Effector memory CD8-positive, alpha-beta T cell (primary cell): ENCODE data around the gene BCL2L12.

Experiments
- ATAC-seq: fragments of 150-1000 bp; cut with Tn5 transposase; replicated peaks from 2 replicates; pipeline ENCODE4 v1.10.0; 2021; ENCODE audit warnings: mild to moderate bottlenecking, moderate library complexity
- DNase-seq, 3 experiments: peaks; one replicate each; pipeline ENCODE4 v3.0.0; 2021
- H3K27ac Mint-ChIP-seq, 2 donors: one replicate each; pipeline ENCODE4 v1.8.0; 2022; ENCODE audit warnings: mild to moderate bottlenecking in 2 of 2, mixed read lengths in 2 of 2, moderate library complexity in 2 of 2
- H3K27me3 Mint-ChIP-seq, 2 donors: one replicate each; pipeline ENCODE4 v1.8.0; 2022; ENCODE audit warnings: mixed read lengths in 2 of 2
- H3K36me3 Mint-ChIP-seq: one replicate; pipeline ENCODE4 v1.8.0; 2022; ENCODE audit warnings: mild to moderate bottlenecking, moderate library complexity, mixed read lengths; ENCODE audit not compliant: insufficient read depth
- H3K4me1 Mint-ChIP-seq, 2 donors: one replicate each; pipeline ENCODE4 v1.8.0; 2022; ENCODE audit warnings: low read depth in 2 of 2, mixed read lengths in 2 of 2
- H3K4me3 Mint-ChIP-seq, 2 donors: one replicate each; pipeline ENCODE4 v1.8.0; 2022; ENCODE audit warnings: mild to moderate bottlenecking in 2 of 2, mixed read lengths in 2 of 2, moderate library complexity in 2 of 2
- H3K9me3 Mint-ChIP-seq, 2 donors: one replicate each; pipeline ENCODE4 v1.8.0; 2022; ENCODE audit warnings: mixed read lengths in 2 of 2

Gene BCL2L12

DNA sequence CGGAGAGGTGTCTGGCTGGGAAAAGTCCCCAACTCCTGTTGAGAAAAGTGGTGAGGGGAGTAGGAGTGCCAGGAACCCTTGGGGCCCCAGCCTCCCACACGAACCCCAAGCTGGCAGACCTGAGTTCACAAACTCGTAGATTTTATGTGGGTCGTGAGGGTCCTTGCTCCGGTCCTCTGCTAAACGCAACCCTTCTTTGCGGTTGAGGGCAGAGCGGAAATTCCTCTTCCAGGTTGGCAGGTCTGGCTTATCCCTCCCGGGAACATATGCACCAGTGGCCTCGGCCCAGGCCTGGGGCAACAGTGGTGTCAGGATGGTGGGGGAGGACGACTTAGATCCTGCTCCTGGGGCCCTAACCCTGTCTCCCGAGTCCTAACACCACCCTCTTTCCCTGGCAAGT, 2.5 kb upstream of the BCL2L12 start:
- ATAC-seq (no peak), DNase-seq (no peak)
- Mint-ChIP-seq H3K4me3 (peak overlapping the region; percentile 98 to 100), H3K27me3 (no peaks in the 10 kb centered on the region), H3K9me3 (no peaks in the 10 kb centered on the region), H3K27ac (peak overlapping the region; percentile 94 to 97), H3K4me1 (peaks cover 39 to 45% of the 10 kb centered on the region in 2 donors), H3K36me3 (peaks cover 64% of the 10 kb centered on the region)

DNA sequence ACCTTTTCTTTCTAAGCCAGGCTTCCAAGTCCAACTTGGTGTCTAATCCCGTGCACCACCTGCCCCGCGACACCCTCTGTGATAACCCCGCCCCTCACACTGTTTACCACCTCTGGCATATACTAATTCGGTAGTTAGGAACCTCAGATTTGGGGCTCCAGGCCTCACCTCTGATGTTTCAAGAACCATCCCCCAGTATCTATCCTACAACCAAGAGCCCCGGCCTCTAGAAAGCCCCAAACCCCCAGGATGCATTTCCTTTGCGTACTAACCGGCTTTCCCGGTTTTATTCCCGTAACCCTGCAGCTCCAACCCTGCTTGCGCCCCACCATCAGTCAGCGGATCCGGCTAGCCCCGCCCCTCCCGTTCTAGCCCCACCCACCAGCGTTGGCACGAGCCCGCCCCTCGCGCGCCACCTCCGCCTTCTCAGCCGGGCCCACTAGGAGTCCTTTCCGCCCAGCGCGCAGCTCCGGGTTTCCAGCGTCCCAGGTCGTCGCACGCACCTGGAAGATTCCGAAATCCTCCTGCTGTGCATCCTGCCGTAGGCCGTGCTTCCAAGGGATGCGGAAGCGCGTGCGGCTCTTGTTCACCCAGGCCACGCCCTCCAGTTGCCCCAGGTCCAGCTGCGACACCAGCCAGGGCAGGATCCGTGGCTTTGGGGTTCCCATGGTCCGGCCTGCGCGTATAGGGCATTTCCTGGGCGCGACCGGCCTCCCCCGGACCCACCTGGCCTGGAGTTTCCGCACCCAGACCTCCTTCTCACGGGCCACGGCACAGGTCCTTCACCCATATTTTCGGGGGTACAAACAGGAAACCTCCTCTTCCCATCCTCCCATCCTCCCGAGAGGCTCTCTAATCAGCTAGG, 1.3 kb upstream of the BCL2L12 start:
- peak; percentile 80 to 86 (median 82) for DNase-seq
- H3K4me1 Mint-ChIP-seq, result peaks cover 39 to 42% of the 10 kb centered on the region in 2 donors
- H3K36me3 Mint-ChIP-seq, result peaks cover 58% of the 10 kb centered on the region
- peak overlapping the region; percentile 98 to 100 for H3K4me3 Mint-ChIP-seq
- H3K9me3 Mint-ChIP-seq, result no peaks in the 10 kb centered on the region
- peak overlapping the region; percentile 94 to 97 for H3K27ac Mint-ChIP-seq
- no peaks in the 10 kb centered on the region for H3K27me3 Mint-ChIP-seq
- ATAC-seq, result peak; percentile 66

DNA sequence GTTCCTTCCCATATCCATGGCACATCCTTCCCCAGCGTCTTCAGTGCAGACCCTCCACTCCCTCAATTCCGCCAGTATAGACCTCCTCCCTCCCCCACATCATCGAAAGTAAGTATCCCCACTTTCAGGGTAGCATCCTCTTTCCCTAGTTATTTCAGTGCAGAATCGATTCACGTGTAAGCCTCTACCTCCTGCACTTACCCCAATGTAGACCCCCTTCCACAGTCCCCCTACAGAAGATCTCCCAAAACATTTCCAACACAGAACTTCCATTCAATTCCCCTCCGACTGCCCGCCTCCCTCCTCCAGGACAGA, 740 bp upstream of the BCL2L12 start:
- peak overlapping the region; percentile 94 to 97 for H3K27ac Mint-ChIP-seq
- DNase-seq (peak in 1 of 3 experiments; percentile 38), ATAC-seq (no peak)
- no peaks in the 10 kb centered on the region for H3K9me3 Mint-ChIP-seq
- no peaks in the 10 kb centered on the region for H3K27me3 Mint-ChIP-seq
- peaks cover 39 to 42% of the 10 kb centered on the region in 2 donors for H3K4me1 Mint-ChIP-seq
- peak overlapping the region; percentile 98 to 100 for H3K4me3 Mint-ChIP-seq
- H3K36me3 Mint-ChIP-seq, result peaks cover 52% of the 10 kb centered on the region

DNA sequence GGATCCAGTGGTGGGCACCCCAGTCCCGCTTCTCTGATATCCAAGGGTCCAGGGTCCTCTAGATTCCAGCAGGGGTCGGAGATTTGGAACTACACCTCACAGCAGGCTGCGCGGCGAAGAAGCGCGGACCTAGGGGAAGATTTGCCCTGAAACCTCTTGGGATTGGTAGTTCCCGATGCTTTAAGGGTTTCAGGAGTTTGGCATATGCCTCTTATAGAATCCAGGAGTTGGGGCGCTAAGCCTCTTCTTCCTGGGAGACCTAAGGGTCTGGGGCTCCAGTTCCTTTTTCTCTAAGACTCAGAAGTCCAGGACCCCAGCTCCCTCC, 349 bp downstream of the BCL2L12 start:
- H3K27ac Mint-ChIP-seq, result peak overlapping the region; percentile 94 to 97
- peaks cover 47% of the 10 kb centered on the region for H3K36me3 Mint-ChIP-seq
- peak overlapping the region; percentile 98 to 100 for H3K4me3 Mint-ChIP-seq
- no peaks in the 10 kb centered on the region for H3K27me3 Mint-ChIP-seq
- H3K9me3 Mint-ChIP-seq, result no peaks in the 10 kb centered on the region
- H3K4me1 Mint-ChIP-seq, result peaks cover 38 to 39% of the 10 kb centered on the region in 2 donors
- ATAC-seq (peak; percentile 4), DNase-seq (no peak)

DNA sequence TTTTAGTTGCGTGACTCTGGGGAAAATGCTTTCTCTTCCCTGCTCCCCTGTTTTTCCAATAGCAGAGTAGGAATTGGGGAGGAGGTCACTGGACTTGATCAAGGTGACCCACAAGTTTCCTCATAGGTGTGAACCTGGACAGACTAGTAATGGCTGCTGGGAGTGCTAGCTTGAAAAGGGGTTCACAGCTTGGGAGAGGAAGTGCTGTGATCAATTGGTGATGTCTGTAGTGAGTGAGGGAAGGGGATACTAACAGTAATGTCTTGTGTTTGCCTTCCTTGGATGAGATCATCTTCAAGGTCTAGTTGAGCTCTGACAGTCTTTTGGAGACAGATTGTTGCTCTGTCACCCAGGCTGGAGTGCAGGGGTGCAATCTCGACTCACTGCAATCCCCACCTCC, 1.7 kb downstream of the BCL2L12 start:
- Mint-ChIP-seq H3K9me3 (no peaks in the 10 kb centered on the region), H3K27me3 (no peaks in the 10 kb centered on the region), H3K4me1 (peaks cover 41 to 44% of the 10 kb centered on the region in 2 donors), H3K27ac (no peak overlapping the region), H3K4me3 (peak overlapping the region; percentile 98 to 100), H3K36me3 (peaks cover 43% of the 10 kb centered on the region)
- ATAC-seq, result no peak
- DNase-seq, result no peak

DNA sequence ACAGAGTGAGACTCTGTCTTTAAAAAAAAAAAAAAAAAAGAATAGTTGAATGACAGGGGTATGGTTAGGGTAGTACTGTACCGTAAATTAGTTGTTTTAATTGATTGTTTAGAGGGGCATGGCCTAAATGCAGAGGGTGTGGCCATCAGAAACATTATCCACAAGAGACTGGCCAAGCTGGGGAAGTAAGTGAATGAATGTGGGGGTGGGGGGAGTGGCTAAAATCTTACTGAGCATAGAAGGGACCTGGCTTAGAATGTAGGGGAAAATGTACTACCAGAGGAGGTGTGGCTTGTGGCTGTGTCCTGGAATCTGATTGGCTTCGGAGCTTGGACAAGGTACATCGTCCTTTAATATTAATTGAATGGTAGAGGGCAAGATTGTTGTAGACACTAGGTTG, 3.8 kb downstream of the BCL2L12 start:
- ATAC-seq (no peak), DNase-seq (no peak)
- Mint-ChIP-seq H3K4me3 (no peak overlapping the region), H3K27me3 (no peaks in the 10 kb centered on the region), H3K27ac (no peak overlapping the region), H3K4me1 (peaks cover 26 to 35% of the 10 kb centered on the region in 2 donors), H3K36me3 (peaks cover 22% of the 10 kb centered on the region), H3K9me3 (no peaks in the 10 kb centered on the region)

DNA sequence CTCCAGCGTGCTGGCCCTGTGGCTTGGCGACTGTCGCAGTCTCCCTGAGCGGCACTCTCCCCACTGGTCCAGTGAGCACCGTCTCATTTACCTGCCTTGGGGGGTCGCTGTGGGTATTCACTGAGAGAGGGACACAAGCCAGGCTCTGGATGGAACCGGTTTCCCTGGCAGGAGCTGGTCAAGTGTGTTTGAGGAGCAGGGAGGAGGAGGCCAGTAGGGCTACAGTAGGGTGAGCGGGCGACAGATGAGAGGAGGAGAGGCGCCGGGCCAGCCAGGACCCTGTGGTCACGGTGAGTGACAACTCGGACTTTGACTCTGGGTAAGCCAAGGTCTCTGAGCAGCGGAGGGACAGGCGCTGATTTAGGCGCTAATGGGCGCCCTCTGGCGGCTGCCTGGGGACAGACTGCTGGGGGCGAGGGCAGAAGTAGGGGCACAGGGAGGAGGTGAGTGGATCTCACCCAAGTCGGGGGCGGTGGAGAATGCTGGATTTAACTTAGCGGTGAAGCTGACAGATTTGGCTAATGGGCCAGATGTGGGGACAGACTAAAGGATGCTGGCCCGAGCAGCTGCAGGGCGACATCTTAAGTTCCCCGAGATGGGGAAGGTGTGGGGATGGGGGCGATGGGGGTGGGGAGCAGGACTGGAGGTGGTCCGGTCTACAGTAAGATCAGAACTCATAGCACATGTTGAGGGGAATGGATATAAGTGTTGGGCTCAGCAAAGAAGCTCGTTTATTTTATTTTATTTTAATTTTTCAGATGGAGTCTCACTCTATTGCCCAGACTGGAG, 6.6 kb downstream of the BCL2L12 start:
- Mint-ChIP-seq H3K27me3 (no peaks in the 10 kb centered on the region), H3K36me3 (peaks cover 17% of the 10 kb centered on the region), H3K27ac (peak overlapping the region in 1 of 2 donors; percentile 81), H3K4me1 (peaks cover 14 to 22% of the 10 kb centered on the region in 2 donors), H3K9me3 (no peaks in the 10 kb centered on the region), H3K4me3 (no peak overlapping the region)
- ATAC-seq, result no peak
- peak; percentile 73 to 75 (median 74) for DNase-seq

DNA sequence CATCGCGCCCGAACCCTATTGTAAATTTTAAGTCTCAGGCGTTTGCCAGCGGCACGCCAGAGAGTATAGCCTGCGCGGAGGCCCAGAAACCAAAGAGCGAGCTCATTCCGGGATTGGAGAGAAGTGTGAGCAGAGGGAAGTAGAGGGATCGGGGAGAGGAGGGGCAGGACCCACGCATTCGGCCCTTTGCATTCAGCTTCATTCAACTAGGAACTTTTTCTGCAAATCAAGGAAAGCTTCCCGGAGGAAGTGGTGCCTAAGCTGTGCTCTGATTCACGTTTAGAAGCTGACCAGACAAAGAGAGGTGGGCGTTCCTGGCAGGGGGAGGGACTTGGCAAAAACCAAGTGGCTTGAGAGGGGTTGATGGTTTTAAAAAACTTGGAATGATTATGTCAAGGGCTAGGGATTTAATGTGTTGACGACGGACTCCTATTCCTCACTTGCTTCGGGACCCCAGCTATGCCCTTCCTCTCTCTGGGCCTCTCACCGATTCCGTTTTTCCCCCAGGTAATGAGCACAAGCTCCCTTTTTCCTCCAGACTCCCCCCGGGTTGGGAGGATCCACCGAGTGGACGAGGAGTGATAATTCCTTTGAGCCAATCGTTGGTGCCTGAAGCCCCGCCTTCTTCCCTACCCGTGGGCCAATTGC, 10.5 kb downstream of the BCL2L12 start:
- no peaks in the 10 kb centered on the region for H3K27me3 Mint-ChIP-seq
- H3K9me3 Mint-ChIP-seq, result no peaks in the 10 kb centered on the region
- no peak for DNase-seq
- ATAC-seq, result no peak
- peak overlapping the region; percentile 87 to 98 for H3K4me3 Mint-ChIP-seq
- H3K36me3 Mint-ChIP-seq, result peaks cover 34% of the 10 kb centered on the region
- H3K4me1 Mint-ChIP-seq, result peaks cover 34 to 46% of the 10 kb centered on the region in 2 donors
- H3K27ac Mint-ChIP-seq, result peak overlapping the region; percentile 98 to 100

DNA sequence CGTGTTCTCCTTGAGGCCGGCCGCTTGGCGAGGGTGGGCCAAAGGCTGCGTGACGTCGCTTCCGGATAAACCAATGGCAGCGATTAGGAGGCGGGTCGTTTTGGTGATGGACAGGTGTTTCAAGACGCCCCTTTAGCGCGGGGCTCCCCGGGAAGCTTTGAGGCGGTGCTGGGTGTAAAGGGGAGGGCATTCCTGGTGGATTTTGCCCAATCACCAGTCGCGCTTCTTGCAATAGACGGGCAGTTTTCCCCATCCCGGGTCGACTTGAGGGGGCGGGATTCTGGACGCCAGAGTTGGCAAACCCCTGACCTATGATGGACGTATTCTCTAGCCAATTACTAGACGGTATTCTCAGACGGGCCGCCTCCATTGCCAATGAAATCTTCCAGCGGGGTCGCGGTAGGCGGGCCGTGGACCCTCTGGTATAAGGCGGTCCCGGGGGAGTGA, 11.1 kb downstream of the BCL2L12 start:
- ATAC-seq, result peak; percentile 74
- Mint-ChIP-seq H3K27me3 (no peaks in the 10 kb centered on the region), H3K36me3 (peaks cover 36% of the 10 kb centered on the region), H3K4me3 (peak overlapping the region; percentile 87 to 98), H3K27ac (peak overlapping the region; percentile 98 to 100), H3K4me1 (peaks cover 34 to 46% of the 10 kb centered on the region in 2 donors), H3K9me3 (no peaks in the 10 kb centered on the region)
- peak; percentile 95 to 97 (median 96) for DNase-seq

DNA sequence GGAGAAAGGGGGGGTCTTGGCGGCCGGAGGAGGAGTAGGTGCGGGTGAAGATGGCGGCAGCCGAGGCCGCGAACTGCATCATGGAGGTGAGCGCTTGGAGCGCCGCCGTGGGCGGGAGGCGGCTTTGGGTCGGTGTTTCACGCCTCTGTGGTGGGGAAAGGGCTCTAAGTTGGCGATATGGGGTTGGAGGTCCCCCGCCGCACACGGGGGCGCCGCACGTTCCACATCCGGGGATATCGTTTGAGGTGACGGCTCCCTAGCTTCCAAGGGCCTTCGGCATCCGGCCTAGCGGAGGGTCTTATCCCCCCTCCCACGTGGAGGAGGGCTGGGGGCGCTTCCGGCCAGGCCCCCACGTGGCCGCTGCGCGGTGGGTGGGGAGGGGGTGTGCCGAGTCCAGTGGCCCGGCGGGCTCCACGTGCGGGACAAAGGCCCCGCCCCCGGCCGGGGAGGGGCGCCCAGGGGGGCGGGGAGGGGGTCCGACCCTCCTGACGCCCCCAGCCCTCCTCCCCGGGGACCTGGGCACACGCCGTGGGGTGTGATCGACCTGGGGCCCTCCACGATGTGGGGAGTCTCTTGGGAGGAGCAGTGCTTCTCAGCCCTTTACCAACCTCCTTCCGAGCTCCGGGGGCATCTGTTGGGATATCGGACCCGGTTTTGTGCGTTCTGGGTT, 11.6 kb downstream of the BCL2L12 start, which contains the start of gene PRMT1:
PRMT1 (plus strand) TSS at position 41 of the 670 bp plus-strand sequence; CDS start at position 51, 10 bp downstream.
- Mint-ChIP-seq H3K36me3 (peaks cover 39% of the 10 kb centered on the region), H3K4me1 (peaks cover 29 to 41% of the 10 kb centered on the region in 2 donors), H3K9me3 (no peaks in the 10 kb centered on the region), H3K27ac (peak within 1 kb of the TSS; percentile 98 to 100), H3K27me3 (no peaks in the 10 kb centered on the region), H3K4me3 (peak within 1 kb of the TSS; percentile 87 to 98)
- ATAC-seq, result peak; percentile 44
- DNase-seq, result peak in 2 of 3 experiments; percentile 50 to 51

DNA sequence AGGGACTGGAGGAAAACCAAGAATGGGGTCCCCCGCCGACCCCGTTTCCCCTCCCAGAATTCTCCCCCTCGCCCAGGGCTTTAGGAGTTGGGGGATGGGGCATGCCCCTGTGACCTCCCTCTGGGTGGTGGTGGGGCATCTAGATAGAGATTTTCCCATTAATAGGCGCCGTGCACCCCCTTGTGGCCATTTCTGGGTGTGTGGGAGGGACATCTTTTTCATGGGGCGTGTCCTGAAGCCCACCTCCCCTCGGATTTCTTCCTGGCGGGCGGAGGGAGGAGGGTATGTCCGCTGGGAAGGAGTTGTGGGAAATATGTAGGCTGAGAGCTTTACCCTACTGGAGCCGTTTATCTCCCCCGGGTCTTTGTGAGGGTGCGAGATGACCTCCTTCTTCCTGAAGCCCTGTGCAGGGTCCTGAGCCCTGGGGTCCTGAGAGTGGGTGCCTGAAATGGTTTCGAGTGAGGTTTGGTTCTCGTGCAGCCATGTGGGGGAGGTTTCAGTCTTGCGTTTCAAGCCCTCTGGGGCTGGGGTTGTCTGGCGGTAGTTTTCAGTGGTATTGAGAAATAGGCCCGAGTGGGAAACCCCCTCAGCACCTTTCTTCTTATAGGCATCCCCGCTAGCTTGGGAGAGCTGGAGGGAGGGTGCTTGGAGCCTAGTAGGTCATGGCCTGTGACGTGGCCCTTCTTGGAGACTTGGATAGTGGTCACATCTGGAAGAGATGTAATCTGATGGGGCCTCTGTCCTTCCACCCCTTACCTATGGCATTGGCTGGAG, 12.4 kb downstream of the BCL2L12 start:
- H3K27ac Mint-ChIP-seq, result peak overlapping the region; percentile 98 to 100
- peaks cover 27 to 40% of the 10 kb centered on the region in 2 donors for H3K4me1 Mint-ChIP-seq
- peak; percentile 39 for ATAC-seq
- peak; percentile 70 to 81 (median 75) for DNase-seq
- peaks cover 46% of the 10 kb centered on the region for H3K36me3 Mint-ChIP-seq
- H3K4me3 Mint-ChIP-seq, result peak overlapping the region; percentile 87 to 98
- no peaks in the 10 kb centered on the region for H3K27me3 Mint-ChIP-seq
- no peaks in the 10 kb centered on the region for H3K9me3 Mint-ChIP-seq
